PC-3 (cell line): Measurements from ENCODE around the gene RAP1GAP.

Experiments
- CTCF ChIP-seq: fragments of 300-600 bp; sonication (generic); conservative IDR thresholded peaks from 2 replicates; pipeline ENCODE4 v1.5.1; 2017; ENCODE audit warnings: antibody characterized with exemption, low read depth, mild to moderate bottlenecking, low read length
- EZH2 ChIP-seq: fragments of 300-600 bp; sonication (generic); IDR thresholded peaks from one replicate; pipeline ENCODE4 v1.6.1; 2017; ENCODE audit warnings: antibody characterized with exemption, mild to moderate bottlenecking, low read length; ENCODE audit not compliant: unreplicated experiment

- TF ChIP-seq CTCF (no peak), EZH2 (no peak)
Measured at GRCh38 chr1:21644906-21645305, 24.3 kb downstream of the RAP1GAP start.
